Limb (tissue), 2 donors: ENCODE data around the gene ULK3.
"Not testable (repeated sequence)": the region's sequence is repeated elsewhere in the genome, so short reads cannot be mapped to it uniquely, and the experiment has no call there.

Experiments
- DNase-seq, 2 donors: peaks; one replicate each; pipeline ENCODE4 v3.0.0-alpha.2; 2016; ENCODE audit errors: extremely low spot score in 2 of 2

ULK3 gene, protein sequence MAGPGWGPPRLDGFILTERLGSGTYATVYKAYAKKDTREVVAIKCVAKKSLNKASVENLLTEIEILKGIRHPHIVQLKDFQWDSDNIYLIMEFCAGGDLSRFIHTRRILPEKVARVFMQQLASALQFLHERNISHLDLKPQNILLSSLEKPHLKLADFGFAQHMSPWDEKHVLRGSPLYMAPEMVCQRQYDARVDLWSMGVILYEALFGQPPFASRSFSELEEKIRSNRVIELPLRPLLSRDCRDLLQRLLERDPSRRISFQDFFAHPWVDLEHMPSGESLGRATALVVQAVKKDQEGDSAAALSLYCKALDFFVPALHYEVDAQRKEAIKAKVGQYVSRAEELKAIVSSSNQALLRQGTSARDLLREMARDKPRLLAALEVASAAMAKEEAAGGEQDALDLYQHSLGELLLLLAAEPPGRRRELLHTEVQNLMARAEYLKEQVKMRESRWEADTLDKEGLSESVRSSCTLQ

DNA sequence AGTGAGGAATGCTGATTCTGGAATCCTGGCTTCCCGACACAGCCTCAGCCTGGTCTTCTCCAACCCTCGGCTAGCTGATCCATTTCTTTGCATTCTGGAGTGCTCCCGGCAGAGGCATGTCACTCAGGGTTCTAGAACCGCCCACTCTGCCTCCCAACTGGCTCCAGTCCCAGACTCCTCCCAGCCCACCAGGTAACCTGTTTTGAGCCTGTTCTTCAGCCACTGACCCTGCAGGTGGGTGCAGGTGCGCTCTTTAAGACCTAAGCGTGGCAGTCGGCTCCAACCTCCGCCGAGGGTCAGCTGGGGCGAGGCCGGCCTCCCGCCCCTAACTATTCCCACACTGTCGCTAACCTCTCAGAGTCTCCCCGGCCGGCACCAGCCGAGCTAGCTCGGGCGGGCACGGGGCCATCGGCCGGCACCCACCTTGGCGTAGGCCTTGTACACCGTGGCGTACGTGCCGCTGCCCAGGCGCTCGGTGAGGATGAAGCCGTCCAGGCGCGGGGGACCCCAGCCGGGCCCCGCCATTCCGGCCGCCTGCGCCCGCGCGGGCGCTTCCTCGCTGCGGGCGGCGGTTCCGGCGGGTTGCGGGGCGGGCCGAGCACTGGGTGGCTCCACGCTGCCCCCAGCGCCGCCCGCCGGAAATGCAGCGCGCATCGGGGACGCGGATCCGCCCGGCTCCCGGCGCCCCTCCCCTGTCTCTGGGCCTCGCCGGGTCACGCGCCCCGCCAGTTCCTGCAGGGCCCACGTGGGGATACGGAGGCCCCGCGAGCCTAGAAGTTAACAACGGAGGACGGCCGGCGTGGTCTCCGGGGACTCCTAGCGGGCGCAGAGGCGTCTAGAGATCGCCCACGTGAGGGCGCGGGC is at the start of gene ULK3:
TSS of gene ULK3 (minus strand) at position 576 of the 864 bp plus-strand sequence. CDS start at position 525, 51 bp downstream.
- peak; percentile 86 to 94 for DNase-seq

DNA sequence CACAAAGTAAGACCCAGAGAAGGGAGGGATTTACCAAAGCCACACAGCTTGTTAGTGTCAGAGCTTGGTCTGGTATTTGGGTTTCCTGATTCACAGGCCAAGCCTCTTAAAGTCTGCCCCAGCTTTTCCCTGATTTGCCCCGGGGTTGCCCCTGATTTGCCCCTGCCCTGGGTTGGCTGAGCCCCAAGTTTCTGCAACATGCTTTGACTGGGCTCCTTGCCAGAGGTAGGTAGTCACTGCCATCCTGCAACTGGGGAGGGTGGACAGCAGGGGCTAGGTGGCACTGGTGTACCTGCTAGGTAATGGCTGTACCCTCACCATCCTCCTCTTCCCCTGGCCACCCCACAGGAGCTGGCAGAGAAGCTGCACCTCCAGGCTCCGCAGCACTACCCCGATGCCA is 49.4 kb upstream of the ULK3 start:
- DNase-seq, result no peak

DNA sequence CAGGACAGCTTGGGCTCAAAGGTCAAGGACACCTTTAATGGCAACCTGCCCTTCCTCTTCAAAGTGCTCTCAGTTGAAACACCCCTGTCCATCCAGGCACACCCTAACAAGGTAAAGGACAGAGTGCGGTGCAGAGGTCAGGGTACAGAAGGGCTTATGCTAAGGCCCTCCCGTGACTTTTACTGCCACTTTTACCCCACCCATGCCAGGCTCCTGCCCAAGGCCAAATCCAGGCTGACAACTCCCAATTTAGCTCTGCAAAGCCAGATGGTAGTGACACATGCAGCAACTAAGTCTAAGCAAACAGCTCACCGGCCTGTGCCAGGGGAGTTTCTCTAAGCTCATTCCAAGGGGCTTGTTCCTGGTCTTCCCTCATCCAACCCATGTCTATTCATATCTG is 48.5 kb upstream of the ULK3 start:
- DNase-seq, result no peak

DNA sequence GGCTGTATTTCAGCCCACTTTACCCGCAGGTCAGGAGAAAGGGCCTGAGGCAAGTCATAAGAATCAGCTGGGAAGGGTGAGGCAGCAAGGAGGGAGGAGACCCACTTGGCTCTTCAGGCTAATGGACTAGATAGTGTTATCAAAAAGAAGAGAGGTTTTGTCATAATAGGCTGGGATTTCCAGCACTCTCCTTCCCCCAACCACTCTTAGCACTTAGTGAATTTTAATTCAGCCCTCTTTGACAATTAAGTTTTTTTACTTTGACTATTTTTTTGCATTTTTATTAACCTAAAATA is 47.7 kb upstream of the ULK3 start:
- no peak for DNase-seq

- DNase-seq, result peak; percentile 82 to 92
Observed at GRCh38 chr15:74889883-74890664, 47.1 kb upstream of the ULK3 start, which contains the start of gene MPI. TSS of gene MPI (plus strand) at chr15:74890042. CDS start at chr15:74890074, 32 bp downstream.

DNA sequence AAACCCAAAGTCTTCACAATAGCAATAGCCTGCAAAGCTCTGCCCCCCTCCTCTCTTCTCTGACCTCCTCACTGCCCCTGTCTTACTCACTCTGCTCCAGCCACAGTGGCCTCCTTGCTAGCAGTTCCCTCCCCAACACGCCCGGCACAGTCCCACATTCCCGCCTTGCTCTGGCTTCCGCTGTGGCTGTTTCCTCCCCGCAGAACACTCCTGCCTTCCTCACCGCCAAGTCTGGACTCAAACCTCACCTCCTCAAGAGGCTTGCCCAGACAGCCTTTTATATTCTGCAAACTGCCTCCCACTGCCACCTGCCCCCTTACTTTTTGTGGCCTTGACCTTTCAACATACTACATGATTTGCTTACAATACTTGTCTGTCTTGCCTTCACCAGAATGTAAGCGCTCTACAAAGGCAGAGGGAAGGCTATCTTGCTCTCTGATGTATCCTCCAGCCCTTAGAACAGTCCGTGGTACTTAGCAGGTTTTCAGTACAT is 46.5 kb upstream of the ULK3 start:
- peak in 1 of 2 donors; percentile 56 for DNase-seq

DNA sequence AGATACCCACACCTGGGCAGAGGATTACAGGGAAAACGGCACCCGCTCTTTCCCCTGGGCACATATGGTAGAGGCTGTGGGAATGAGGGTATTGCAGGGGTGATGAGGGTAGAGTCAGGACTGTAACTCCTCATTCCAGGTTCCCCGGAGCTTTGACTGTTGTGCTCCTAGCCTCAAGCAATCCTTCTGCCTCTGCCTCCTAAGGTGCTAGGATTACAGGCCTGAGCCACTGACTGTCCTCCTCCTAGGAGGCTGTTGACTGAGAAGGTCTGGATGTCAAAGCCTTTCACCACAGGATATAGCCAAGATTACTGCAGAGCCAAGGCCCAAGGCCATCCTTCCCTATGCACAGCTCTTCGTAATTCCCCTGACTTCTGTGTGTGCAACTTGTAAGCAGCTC is 45.8 kb upstream of the ULK3 start:
- no peak for DNase-seq

- not testable (repeated sequence) for DNase-seq
Observed at GRCh38 chr15:74887537-74888193, 44.7 kb upstream of the ULK3 start.

GRCh38 chr15:74885461-74885860 is 42.5 kb upstream of the ULK3 start:
- no peak for DNase-seq

- DNase-seq, result no peak
Observed at GRCh38 chr15:74884428-74885223, 41.7 kb upstream of the ULK3 start.

GRCh38 chr15:74882528-74882927 is 39.6 kb upstream of the ULK3 start:
- no peak for DNase-seq

DNA sequence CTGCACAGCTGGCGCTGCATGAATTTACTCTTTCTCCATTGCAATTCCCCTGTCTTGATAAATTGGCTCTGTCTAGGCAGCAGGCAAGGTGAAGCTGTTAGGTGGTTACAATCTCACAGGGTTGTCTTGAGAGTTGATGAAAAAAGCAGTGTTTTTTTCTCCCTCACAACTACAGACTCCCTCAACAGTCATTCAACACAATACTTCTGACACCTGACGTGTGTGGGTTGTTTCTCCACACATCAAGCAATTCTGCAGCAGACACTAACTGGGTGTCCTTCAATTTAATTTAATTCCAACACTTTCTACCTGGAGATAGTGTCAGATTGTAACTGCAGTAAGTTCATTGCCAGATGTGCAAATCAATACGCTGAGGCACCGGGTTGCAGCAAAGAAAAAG is 35.3 kb upstream of the ULK3 start:
- no peak for DNase-seq

- DNase-seq, result no peak
Observed at GRCh38 chr15:74873756-74874424, 30.9 kb upstream of the ULK3 start.

DNA sequence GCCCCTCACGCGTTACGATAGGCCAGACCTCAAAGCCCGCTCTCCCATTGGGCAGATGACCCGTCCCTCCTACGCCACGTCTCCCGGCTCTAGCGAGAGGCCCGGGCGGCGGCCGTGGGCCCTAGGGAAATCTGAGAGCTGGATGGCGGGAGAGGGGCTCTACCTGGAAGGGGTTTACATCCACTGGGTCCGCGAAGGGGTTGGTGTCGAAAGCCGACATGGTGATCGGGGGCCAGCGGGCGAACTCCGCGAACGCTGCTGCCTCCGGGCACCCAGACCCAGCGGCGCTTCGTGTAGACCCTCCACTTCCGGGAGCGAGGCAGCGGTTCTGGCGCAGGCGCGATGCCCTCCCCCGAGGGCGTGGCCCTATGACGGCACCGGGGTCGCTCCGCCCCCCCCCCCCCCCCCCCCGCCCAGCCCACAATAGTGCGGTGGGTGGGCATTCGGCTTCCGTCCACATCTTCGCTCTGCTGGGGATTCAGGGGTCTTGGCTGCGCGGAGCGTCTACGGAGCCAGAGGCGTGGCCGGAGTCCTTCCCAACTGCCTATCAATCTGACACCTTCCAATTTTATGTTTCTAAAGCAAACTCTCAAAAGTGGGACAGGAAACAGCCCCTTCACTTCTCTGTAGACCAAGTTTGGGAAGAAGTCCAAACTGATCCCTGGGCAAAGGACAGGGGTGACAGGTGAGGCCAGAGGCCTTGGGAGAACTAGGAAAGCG is 30.2 kb upstream of the ULK3 start, which contains the start of gene SCAMP2:
TSS of gene SCAMP2 (minus strand) at position 330 of the 720 bp plus-strand sequence. CDS start at position 220, 110 bp downstream.
- DNase-seq, result peak; percentile 96 to 97

GRCh38 chr15:74872702-74873035 is 29.7 kb upstream of the ULK3 start:
- DNase-seq, result no peak

- DNase-seq, result no peak
Observed at GRCh38 chr15:74870436-74871215, 27.7 kb upstream of the ULK3 start.

DNA sequence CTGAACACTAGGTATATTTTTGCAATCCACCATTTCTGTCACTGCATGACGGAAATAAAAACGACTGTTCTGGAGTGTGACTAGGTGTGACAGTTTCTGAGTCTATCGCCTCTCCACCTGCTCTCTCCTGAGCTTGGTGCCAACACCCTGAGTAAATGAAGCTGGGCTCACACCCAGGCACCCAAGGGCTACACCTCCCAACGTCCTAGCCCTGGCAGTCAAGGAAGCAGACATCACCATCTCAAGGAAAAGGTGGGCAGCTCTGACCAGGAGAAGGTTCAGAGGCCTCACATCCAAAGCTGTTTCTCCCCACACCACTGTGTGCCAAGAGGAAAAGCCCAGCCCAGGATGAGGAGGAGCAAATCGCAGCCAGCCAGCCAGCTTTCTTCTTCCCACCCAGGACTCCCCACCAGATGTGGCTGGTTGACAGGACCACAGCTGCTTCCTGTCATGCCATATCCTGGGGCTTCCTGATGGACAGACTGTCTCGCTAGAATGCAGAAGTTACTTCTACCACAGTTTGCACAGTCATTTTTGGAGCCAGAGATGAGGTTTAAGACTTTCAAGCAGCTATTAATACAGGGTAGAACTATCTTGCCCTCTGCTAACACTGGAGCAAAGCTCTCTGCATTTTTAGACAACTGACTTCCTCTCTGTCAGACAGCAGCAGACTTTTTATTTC is 26.9 kb upstream of the ULK3 start:
- DNase-seq, result peak in 1 of 2 donors; percentile 38

GRCh38 chr15:74869372-74869725 is 26.4 kb upstream of the ULK3 start:
- DNase-seq, result no peak
